GM10248 (cell line): ENCODE measurements around the gene TCF12.

ENCODE experiments used
- CTCF ChIA-PET: fragments of 300-600 bp; sonication (Branson Sonifier 250); formaldehyde crosslinking; extraction: SDS; loops from one replicate; lab custom pipeline; 2021; ENCODE audit warnings: antibody characterized with exemption; lab: Yijun Ruan, JAX
- POLR2A ChIA-PET: fragments of 350-650 bp; sonication (Branson Sonifier 250); formaldehyde crosslinking; extraction: SDS; loops from one replicate; lab custom pipeline; 2020; ENCODE audit warnings: antibody characterized with exemption; lab: Yijun Ruan, JAX
- DNase-seq: peaks from one replicate; pipeline ENCODE4 v3.0.0; 2012; ENCODE audit errors: extremely low spot score
- TF ChIP-seq, protein P1 (sequence below): IDR thresholded peaks from 2 replicates; pipeline ENCODE4 v1.5.1; 2012; ENCODE audit warnings: mild to moderate bottlenecking, low read depth; ENCODE audit errors: extremely low read depth, missing control alignments, control extremely low read depth

The TCF12 gene

DNA sequence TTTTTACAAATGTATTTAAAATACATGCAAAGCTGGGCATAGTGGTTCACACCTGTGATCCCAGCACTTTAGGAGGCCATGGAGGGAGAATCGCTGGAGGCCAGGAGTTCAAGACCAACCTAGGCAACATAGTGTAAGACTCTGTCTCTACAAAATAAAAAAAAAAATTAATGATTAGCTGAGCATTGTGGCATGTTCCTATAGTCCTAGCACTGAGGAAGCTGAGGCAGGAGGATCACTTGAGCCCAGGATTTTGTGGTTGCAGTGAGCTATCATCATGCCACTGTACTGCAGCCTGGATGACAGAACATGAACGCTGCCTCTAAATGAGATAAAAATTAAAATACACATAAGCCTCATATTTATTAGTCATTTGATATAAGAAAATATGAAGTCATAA is 142.8 kb downstream of the TCF12 start:
- no peak for DNase-seq
- TF ChIP-seq, protein P1, sequence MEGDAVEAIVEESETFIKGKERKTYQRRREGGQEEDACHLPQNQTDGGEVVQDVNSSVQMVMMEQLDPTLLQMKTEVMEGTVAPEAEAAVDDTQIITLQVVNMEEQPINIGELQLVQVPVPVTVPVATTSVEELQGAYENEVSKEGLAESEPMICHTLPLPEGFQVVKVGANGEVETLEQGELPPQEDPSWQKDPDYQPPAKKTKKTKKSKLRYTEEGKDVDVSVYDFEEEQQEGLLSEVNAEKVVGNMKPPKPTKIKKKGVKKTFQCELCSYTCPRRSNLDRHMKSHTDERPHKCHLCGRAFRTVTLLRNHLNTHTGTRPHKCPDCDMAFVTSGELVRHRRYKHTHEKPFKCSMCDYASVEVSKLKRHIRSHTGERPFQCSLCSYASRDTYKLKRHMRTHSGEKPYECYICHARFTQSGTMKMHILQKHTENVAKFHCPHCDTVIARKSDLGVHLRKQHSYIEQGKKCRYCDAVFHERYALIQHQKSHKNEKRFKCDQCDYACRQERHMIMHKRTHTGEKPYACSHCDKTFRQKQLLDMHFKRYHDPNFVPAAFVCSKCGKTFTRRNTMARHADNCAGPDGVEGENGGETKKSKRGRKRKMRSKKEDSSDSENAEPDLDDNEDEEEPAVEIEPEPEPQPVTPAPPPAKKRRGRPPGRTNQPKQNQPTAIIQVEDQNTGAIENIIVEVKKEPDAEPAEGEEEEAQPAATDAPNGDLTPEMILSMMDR: no peak
- CTCF ChIA-PET: interaction anchor here (1.4 kb wide), 1 partner anchor 9 kb away, joined by 3 read pairs; no protein-coding TSS in a partner anchor
- POLR2A ChIA-PET: interaction anchor here (0.6 kb wide), 1 partner anchor 130 kb away, joined by 3 read pairs; no protein-coding TSS in a partner anchor

DNA sequence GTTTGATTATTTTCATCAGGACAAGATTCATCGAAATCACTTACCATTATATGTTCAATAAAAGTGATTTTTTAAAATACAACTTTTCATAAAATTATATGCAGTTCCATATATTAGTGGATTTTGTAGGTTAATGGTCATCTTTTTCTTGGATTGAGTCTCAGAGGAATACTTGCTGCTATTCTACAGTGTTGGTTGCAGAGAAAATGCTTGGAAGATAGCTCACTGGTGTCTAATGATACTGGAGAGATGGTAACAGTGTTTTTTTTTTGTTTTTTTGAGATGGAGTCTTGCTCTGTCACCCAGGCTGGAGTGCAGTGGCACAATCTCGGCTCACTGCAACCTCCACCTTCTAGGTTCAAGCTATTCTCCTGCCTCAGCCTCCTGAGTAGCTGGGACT is 143.3 kb downstream of the TCF12 start:
- CTCF ChIA-PET: interaction anchor here (1.4 kb wide), 1 partner anchor 9 kb away, joined by 3 read pairs; no protein-coding TSS in a partner anchor
- DNase-seq: no peak
- POLR2A ChIA-PET: no interaction called here
- TF ChIP-seq, protein P1: no peak

DNA sequence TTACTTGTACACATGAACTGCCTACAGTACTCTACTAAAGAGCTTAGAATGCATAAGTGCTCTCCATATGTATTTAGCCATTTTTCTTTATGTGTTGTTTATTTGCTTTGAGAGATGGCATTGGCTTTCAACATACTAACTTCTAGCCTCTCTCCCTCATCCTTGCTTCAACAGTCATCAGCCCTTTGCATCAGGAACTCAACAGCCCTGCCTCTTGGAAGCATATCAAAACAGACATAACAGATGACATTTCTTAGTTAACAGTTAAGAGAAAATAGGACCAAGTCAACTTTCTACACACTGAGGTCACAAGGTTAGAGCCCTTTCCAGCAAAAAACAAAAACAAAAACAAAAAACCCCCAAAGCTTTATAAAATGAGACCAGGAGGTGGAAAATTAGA is 145.6 kb downstream of the TCF12 start:
- no peak for DNase-seq
- ChIA-PET CTCF (interaction anchor here (1.0 kb wide), 1 partner anchor 121 kb away, joined by 3 read pairs; no protein-coding TSS in a partner anchor), POLR2A (no interaction called here)
- TF ChIP-seq, protein P1: no peak

- TF ChIP-seq, protein P1: no peak
- ChIA-PET POLR2A (no interaction called here), CTCF (no interaction called here)
- DNase-seq: no peak
Observed at GRCh38 chr15:57069423-57069822, 151.0 kb downstream of the TCF12 start.

DNA sequence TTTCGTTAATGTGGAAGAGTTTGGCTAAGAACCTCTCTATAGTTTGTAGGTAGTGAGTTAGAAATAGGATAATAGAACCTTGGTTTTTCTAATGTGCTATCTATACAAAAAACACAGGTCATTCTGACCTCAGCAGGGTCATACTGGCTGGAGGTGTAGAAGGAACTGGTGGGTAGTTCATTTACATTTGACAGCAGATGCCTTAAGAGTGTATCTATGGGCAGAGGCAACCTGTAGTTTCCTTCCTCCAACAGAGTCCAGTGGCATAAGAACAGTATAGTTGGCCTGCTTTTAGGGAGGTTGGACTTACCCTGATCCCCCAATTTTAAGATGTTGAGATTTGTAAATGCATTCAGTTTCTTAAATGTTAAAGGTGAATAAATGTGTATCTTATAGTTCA is 152.2 kb downstream of the TCF12 start:
- TF ChIP-seq, protein P1: no peak
- ChIA-PET CTCF (no interaction called here), POLR2A (no interaction called here)
- no peak for DNase-seq

GRCh38 chr15:57079446-57079845 is 161.0 kb downstream of the TCF12 start:
- DNase-seq: peak; percentile 21
- POLR2A ChIA-PET: no interaction called here
- CTCF ChIA-PET: interaction anchor here (0.8 kb wide), 1 partner anchor 167 kb away, joined by 3 read pairs; no protein-coding TSS in a partner anchor
- TF ChIP-seq, protein P1: no peak
